ENCODE measurements around the gene SLAMF8.
A peak's percentile ranks its signal among the peaks of the same experiment; 100 is the strongest.

The SLAMF8 gene

DNA sequence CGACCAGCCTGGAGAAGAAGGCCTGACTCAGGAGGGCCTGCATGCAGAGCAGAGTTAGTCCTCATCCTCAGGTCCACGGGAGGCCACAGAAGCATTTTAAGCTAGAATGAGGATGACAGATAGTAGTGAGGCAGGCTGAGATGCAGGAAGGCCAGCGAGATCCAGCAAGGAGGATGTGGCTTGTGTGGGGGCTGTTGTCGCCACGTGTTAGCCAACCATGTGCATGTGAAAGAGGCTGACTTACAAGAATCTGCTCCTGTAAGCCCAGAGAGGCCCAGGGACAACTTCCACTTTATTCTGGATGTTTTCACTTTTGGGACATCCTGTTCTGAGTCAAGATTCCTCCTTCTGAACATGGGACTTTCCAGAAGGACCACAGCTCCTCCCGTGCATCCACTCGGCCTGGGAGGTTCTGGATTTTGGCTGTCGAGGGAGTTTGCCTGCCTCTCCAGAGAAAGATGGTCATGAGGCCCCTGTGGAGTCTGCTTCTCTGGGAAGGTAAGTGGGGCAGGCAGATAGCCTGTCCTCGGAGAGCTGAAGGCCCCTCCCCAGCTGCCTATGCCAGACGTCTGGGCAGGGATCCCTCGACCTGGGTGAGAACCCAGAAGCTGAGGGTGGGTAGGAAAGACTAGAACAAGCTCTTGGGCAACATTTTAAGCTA, at the start of gene SLAMF8:
Gene SLAMF8, plus strand, starts transcription at position 433 of the 661 bp plus-strand sequence. Its CDS starts 26 bp downstream, at position 459.
- peak; percentile 47 for DNase-seq (ENCODE audit: low read depth)

DNA sequence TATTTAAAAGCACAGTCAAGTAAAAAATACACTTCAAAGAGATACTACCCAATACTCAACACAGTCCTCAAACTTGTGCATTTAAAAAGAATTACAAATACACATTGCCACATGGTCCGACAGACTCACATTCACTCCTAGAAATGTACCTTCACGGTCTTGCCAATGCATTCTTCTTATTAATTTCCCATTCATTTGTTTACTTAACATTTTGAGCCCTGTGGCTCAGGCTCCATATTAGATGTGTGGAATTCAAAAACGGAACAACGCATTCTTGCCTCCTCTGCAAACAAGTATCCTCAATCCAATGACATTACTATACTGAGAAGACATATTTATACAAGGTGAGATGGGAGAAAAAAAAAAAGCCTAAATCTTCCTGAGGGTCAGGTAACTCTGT, 48.4 kb upstream of the SLAMF8 start:
- DNase-seq (ENCODE audit: low read depth): no peak

DNA sequence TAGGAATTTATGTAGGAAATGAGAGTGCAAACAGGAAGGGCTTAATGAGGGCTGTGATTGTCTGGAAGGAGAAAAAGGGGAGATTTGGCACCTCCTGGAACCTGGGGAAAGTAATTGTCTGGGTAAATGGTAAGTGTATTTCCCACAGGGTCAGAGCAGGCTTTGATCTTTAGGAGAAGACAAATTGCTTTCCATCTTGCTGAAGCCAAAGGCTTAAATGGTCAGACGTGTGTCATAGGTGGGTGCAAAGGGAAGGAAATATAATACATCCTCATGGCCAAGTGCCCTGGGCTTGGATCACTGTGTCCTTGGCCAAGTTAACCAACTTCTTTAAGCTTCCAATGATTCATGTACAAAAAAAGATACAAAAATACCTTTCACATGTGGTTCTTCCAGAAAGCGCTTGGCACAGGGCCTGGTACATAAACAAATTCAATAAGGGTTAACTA, 47.2 kb upstream of the SLAMF8 start:
- no peak for DNase-seq (ENCODE audit: low read depth)

DNA sequence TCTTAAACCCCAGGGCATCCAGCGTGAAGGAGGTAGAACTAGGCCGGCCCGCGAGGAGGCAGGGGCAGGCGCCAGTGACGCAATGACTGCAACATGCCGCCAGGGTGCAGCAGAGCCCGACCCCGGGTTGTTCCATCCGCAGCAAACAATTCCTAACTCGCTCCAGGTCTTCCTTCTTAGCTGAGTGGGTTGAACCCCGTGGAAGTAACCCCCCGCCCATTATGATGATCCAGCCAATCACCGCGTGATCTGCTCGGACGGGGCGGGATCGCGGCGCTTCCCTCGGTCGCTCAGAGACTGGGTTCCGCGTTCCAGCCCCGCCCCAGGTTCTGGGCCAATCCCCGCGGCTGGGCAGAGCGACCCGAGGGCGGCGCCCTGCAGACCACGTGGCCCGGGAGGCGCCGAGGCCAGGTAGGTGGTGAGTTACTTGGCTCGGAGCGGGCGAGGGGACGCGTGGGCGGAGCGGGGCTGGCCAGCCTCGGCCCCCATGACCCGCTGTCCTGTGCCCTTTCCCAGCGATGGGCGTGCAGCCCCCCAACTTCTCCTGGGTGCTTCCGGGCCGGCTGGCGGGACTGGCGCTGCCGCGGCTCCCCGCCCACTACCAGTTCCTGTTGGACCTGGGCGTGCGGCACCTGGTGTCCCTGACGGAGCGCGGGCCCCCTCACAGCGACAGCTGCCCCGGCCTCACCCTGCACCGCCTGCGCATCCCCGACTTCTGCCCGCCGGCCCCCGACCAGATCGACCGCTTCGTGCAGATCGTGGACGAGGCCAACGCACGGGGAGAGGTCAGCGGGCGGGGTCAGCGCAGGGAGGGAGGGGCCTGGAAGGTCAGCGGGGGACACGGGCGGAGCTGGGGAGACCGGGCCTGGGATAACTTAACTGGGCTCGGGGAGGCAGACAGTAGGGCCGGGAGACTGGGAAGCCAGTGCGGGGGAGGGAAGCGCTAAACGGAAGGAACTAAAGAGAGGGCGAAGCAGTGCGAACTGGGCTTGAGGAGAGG, 45.8 kb upstream of the SLAMF8 start, which contains the start of gene DUSP23:
Gene DUSP23, plus strand, starts transcription at position 380 of the 1,000 bp plus-strand sequence. Its CDS starts 139 bp downstream, at position 519.
- DNase-seq (ENCODE audit: low read depth): peak; percentile 91

DNA sequence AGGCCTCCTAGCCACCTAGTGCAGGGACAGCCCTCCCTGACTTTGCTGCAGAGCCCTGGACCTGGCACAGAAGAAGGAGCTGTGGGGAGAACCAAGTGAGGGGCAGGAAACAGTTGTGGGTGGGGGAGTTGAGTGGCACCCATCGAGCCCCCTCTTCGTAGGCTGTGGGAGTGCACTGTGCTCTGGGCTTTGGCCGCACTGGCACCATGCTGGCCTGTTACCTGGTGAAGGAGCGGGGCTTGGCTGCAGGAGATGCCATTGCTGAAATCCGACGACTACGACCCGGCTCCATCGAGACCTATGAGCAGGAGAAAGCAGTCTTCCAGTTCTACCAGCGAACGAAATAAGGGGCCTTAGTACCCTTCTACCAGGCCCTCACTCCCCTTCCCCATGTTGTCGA, 44.7 kb upstream of the SLAMF8 start:
- no peak for DNase-seq (ENCODE audit: low read depth)

DNA sequence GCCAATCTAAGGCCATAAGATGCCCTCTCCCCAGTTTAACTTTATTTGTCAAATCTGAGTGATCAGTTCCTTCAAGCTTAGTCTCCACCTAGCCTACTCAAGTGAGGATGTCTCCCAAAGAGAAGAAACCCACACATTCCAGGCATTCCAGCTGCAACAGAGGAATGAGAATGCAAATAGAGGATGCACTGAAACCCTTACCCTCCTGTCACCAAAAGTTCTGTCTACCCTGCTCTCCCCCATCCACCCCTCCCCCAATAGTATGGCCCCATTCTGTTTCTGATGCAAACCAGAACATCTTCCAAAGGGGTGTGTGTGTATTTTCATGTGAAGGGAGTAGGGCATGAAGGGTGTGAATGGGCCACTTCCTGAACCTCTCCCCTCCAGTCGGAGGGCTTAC, 42.9 kb upstream of the SLAMF8 start:
- no peak for DNase-seq (ENCODE audit: low read depth)

DNA sequence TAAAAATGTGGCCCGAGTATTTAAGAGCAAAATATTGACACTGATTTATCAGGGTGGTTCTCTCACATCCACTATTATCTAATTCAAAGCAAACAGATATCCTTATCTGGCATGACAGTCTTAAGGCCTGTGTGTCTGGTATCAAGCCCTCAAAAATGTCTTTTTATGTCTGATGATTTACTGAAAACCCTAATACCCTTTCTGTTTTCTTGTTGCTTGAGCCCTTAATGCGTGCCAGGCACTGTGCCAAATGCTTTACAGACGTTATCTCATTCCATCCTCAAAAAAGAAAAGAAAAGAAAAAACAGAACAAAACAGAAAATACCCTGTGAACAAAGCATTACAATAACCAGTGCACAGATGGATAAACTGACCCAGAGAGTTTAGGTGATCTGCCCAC, 40.2 kb upstream of the SLAMF8 start:
- DNase-seq (ENCODE audit: low read depth): no peak

DNA sequence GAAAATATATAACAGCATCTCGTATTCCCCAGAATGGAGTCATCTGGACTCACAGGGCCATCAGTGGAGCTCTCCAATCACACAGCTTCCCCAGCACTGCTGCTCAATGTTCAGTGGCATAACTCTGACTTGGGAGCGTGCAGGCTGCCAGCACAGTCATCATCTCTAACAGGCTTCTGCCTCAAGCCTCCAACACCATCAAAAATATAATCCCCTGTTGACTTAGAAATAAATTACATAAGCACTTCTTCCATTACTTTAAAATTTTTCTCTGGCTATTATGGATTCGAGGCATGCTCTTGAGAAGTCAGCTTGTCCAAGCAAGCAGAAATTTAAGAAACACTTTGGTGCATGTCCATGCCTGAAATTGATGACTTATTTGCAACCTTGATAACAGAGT, 39.7 kb upstream of the SLAMF8 start:
- DNase-seq (ENCODE audit: low read depth): no peak

DNA sequence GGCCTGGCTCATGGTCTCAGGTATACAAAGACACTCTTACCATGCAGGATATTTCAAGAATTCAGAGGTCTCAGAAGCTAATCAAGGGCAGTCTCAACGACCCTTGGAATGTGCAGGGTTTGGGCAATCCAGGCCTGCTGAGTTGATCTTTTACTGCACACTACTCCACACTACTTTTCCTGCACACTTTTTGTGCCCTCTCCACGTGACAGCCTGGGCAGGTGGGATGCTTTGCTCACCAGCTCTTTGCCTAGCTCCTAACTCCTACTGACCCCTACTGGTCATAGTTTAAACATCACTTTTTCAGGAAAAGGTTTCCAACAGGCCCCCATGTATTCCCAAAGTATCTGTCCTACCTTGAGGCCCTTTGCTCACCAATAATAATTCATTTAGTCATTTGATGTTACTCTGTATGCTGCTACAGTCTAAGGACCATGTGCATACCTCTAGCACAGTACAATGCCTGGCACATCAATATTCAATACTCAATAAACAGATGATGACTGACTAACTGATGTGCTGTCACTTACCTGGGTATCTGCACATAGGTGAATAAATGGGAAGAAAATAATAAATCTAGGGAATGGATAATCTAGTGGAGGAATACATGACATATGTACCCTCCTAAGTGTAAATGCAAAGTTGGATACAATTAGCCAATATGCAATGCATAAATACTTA, 36.3 kb upstream of the SLAMF8 start:
- DNase-seq (ENCODE audit: low read depth): no peak

DNA sequence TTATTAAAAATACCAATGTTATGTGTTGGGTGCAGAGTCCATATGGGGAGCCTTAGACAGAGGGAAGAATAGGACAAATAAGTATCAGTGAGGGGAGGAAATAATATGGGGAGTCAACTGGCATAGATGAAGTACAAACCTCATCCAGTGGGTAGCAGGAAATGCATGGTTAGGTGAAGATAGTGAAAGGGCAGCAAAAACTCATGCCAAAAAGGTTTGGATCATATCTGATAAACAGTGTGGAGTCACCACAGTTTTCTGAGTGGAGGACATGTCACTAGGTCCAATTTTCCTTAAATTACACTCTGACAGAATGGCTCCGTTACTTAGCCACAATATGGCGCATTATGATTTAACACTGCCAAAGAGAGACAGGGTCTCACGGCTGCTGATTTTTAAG, 35.6 kb upstream of the SLAMF8 start:
- DNase-seq (ENCODE audit: low read depth): no peak

DNA sequence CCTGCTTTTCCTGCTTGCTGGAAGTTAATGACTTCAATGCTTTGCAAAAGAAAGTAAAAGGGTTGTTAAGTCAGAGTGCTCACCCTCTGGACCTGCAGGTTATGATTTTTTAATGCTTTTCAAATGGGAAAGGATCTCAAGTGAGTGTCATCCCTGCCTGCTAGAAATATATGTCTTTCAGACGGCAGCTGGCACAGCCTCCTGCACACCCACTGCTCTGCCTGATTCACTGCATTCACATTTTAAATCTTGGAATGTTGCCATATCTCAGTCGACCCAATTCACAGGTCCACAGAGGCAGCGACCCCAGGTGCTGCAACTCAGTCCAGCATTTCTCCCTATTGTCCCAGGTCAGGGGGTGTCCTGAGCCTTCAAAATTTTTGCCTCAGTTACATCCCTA, 35.2 kb upstream of the SLAMF8 start:
- no peak for DNase-seq (ENCODE audit: low read depth)

DNA sequence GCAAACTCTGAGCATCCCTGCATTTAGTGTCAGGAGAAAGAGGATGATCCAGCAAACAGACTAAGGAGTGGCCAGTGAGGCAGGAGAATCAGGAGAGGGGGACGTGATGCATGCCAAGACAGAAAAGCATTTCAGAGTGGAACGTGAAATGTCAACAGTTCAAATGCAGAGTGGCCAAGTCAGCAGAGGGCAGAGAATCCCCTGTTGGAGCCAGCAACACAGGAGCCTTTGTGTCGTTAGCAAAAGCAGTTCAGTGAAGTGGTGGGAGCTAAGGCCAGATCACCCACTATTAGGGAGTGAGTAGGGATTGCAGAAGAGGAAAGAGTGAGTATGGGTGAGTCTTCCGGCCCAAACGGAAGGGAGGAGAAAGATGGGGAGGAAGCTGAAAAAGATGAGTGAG, 31.1 kb upstream of the SLAMF8 start:
- no peak for DNase-seq (ENCODE audit: low read depth)

DNA sequence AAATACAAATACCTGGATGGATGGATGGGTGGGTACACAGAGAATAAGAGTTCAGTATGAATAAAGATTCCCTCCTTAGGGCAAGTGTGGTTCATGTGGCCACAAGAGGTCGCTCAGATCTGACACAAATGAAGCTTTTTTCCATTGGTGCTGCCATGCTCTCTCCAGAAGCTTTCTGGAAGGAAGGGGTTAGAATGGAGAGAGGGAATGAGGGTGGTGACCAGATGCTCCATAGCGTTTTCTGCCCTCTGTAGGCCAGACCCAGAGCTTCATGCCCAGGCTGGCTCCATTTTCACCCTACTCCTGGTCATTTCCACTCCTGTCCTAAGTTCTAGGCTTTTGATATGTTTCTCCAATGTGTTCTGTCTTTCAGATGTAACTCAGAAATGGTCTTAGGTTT, 27.8 kb upstream of the SLAMF8 start:
- DNase-seq (ENCODE audit: low read depth): peak; percentile 16

DNA sequence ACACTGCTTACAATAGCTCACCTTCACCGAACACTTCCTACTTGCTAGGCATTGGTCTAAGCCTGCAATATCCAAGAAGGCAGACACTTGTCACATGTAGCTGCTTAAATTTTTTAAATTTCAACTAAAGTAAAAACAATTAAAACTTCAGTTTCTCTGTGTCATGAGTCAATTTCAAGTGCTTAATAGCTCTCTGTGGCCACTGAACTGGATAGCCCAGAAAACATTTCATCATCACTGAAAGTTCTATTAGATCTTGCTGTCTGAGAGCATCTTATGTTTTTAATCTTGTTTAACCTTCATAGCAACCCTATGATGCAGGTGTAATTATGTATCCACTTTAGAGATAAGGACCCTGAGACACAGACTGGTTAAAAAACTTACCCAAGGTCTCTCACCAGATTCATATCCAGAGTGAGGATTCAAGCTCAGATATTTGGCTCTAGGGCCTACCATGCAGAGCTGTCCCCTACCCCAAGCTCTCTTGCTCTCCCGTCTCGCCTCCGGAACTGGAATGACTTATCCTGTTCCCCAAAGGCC, 27.2 kb upstream of the SLAMF8 start:
- DNase-seq (ENCODE audit: low read depth): no peak

DNA sequence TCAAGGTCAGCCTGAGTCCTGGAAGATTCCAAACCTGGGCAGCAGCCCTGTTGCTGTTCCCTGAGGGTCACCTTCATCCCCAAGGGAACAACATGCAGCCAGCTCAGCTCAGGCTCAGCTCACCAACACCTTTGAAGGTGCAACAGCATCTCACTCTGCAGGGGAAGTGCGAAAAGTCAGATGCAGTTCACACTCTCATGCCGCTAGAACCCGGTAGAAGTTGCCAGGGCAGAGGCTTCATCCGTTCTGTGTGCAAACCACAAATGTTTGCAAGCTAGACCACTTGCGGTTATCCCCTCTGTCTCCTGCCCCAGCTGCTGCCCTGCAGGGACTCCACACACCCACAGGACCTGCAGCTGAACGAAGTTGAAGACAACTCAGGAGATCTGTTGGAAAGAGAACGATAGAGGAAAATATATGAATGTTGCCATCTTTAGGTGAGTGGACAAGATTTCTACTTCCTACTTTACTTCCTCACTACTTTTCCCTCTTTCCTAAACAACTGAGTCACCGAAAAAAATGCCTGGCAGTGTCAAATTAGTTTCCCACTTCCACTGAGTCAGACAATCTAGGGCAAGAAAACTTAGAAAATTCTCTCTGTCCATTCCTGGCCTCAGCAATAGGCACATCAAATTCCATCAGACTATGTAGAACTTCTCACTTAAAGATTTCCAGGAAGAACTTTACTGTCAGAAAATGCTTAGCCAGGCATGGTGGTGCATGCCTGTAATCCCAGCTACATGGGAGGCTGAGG, 26.3 kb upstream of the SLAMF8 start:
- DNase-seq (ENCODE audit: low read depth): peak; percentile 26

DNA sequence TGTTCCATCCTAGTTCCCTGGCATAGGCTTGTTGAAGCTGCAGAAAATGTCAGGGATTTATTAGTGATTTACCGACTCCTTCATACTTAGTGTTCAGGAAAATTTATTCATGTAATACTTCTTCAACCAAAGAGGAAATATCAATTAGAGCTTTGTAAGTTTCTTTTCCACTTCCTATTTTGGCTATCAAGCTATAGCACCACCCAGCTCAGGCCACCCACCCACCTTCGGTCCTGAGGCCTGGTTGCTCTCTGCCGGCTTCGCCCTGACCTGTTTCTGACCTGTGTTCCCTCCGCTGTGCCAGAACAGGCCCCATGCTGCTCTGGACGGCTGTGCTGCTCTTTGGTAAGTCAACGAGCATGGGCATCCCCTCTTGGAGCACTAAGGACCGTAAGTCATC, 24.6 kb upstream of the SLAMF8 start, which contains the start of gene FCRL6:
Gene FCRL6, plus strand, starts transcription at position 250 of the 400 bp plus-strand sequence. Its CDS starts 65 bp downstream, at position 315.
- DNase-seq (ENCODE audit: low read depth): no peak

DNA sequence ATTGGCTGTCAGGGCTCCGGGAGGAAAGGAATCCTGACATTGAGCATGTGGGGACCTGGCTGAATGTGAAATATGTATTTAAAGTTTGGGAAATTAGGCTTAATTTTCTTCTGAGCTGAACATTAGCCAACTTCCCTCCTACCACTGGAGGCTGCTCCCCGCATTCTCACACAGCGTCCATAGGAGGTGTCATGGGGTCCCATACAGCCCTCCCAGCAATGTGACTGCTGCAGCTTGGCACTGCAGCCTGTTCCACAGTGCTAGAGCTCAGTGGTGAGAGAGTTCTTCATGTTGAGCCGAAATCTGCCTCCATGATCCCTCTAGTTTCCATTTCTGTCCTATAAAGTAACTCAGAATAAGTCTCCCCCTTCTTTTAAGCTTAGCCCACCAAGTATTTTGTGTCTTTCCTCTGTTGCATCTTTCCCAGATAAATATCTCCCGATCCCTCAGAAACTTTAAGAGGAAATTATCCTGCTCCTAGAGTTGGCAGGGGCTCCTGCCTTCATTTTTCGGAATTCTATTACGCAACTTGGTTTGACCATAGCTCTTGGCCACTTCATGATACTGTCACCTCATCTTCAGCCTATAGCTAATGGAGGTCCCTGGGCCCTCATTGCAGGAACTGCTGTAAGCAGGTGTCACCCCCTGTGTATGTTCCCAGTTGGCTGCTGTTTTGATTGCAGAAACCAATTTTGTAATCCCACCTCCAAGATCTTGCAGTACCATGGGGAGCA, 22.6 kb upstream of the SLAMF8 start:
- DNase-seq (ENCODE audit: low read depth): no peak

DNA sequence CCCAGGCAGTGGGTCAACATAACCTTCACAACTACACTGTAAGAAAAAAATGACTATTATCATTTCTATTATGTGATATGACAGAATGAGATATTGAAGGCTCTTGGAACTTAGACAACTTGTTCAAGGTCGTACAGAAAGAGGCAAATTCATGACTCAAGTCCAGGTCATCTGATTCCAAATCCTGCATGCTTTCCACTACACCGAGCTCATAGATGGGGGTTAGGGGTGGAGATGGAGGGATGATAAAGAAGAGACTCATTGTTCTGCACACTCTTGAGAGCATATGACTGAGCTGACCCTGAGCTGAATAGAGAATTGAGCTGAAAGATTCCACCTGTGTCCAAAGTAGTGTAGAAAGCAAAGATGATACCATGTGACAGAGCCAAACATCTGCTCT, 21.7 kb upstream of the SLAMF8 start:
- DNase-seq (ENCODE audit: low read depth): no peak

DNA sequence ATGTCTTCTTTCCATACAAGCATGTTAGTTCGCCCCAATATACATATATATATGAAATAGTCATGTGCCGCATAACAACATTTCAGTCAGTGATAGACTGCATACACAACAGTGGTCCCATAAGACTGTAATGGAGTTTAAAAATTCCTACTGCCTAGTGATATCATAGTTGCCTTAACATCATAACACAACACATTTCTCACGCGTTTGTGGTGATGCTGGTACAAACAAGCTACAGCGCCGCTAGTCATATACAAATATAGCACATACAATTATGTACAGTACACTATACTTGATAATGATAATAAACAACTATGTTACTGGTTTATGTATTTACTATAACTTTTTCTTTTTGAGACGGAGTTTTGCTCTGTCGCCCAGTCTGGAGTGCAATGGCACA, 10.7 kb upstream of the SLAMF8 start:
- no peak for DNase-seq (ENCODE audit: low read depth)

DNA sequence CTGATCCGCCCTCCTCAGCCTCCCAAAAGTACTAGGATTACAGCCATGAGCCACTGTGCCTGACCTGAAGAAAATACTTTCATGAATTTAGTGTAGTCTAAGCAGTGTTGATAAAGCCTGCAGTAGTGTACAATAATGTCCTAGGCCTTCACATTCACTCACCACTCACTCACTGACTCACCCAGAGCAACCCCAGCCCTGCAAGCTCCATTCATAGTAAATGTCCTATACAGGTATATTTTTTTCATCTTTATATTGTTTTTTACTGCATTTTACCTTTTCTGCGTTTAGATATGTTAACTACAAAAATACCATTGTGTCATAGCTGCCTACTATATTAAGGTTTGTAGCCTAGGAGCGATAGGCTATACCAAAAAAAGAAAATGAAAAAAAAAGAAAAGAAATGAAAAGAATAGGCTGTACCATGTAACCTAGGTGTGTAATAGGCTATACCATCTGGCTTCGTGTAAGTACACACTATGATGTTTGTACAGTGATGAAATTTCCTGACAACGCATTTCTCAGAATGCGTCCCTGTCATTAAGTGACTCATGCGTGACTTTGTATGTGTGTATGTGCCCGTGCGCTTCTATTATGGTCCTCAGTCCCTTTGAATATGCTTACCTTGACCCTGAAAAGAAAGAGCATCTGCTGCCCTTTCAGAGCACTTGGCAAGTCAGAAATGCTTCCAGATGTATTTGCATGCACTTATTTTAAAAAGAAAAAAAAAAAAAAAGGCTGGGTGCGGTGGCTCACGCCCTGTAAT, 9.2 kb upstream of the SLAMF8 start:
- no peak for DNase-seq (ENCODE audit: low read depth)

Measured in stimulated activated CD8-positive, alpha-beta memory T cell treated with anti-CD3 and anti-CD28 coated beads, Interleukin-4, amount 100 ng/mL, for 24 hours (primary cell).